Activated B cell treated with CpG ODN at 0.5 μM for 24 hours (primary cell): ENCODE data around the gene CCP110. TPM values are rescaled to one million over a fixed set of nuclear protein-coding genes. Genes with fewer than 3 reads are reported as not detected.

Source experiments
- ATAC-seq: fragments of 200-7000 bp; cut with Tn5 transposase; one replicate; pipeline ENCODE4 v1.10.0; 2021; ENCODE audit warnings: low read depth, mild to moderate bottlenecking, moderate library complexity
- CTCF ChIA-PET: fragments of 350-600 bp; sonication (Branson Sonifier 250); formaldehyde crosslinking; loops from one replicate; lab custom pipeline; 2021; ENCODE audit warnings: antibody characterized with exemption; lab: Charles Lee
- POLR2A ChIA-PET: fragments of 350-600 bp; sonication (Branson Sonifier 250); formaldehyde crosslinking; loops from one replicate; lab custom pipeline; 2021; ENCODE audit warnings: antibody characterized with exemption; lab: Charles Lee
- DNase-seq: peaks from one replicate; pipeline ENCODE4 v3.0.0; 2022
- H3K27ac Mint-ChIP-seq: one replicate; pipeline ENCODE4 v1.8.0; 2020; ENCODE audit warnings: mixed read lengths
- H3K27me3 Mint-ChIP-seq: one replicate; pipeline ENCODE4 v1.8.0; 2021; ENCODE audit warnings: mixed read lengths
- H3K36me3 Mint-ChIP-seq: one replicate; pipeline ENCODE4 v1.8.0; 2021; ENCODE audit warnings: low read depth, mixed read lengths
- H3K4me1 Mint-ChIP-seq: one replicate; pipeline ENCODE4 v1.8.0; 2021; ENCODE audit warnings: mixed read lengths
- H3K4me3 Mint-ChIP-seq: one replicate; pipeline ENCODE4 v1.8.0; 2020; ENCODE audit warnings: mild to moderate bottlenecking, mixed read lengths
- H3K9me3 Mint-ChIP-seq: one replicate; pipeline ENCODE4 v1.8.0; 2020; ENCODE audit warnings: mixed read lengths
- intact Hi-C: fragments of 100-400 bp; cut with micrococcal nuclease; formaldehyde crosslinking; loops from one replicate; pipeline ENCODE4 v1.15.1; 2024
- total RNA-seq: library from RNA; stranded (reverse); gene quantifications from 2 replicates; pipeline ENCODE4 v1.2.3, GENCODE V29; 2022
- TF ChIP-seq, protein P1 (sequence below): fragments of 200-600 bp; IDR thresholded peaks from one replicate; pipeline ENCODE4 v1.8.0; 2022; ENCODE audit warnings: antibody characterized with exemption, mild to moderate bottlenecking

Gene CCP110
- total RNA-seq, 1 donor from 2014 or later = 12.7 TPM

DNA sequence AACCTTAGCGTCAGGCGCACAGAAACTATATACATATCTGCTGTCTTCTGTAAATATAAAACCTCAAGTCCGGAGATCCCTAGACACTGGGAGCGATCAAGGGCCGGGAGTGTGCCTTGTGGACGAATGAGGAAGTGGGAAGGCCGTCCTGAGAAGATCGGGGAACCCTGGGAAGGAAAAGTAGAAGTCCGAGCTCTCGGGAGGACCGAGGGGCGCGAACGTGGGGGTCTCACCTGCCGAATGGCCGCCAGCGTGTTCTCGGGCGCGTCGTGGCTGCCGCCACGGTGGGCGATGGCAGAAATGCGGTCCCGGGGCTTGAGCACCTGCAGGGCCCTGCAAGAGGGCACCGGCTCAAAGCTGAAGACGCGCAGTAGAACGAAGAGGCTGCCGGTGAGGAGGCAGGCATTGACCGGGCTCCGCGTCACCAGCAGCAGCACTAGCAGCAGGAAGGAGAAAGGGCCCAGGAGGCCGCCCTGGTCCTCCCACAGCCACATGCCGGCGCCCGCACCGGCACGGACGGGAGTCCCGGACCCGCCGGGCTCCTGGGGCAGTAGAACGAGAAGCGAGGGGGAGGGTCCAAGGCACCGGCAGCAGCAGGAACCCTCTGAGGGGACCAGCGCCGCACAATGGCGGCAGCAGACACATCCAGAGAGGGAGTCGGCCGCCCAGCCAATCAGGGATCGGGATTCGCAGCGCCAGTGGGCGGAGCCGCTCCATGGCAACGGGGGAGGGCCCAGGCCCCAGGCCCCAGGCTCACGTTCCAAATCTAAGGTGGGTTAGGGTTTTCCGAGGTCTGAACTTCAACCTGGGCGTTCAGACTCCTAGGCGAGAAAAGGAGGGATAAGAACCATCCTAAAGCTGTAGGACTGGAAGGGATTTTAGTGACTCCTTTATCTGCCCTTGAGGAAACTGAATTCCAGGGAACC, 2.0 kb upstream of the CCP110 start, which contains the start of gene GDE1:
Gene GDE1 (minus strand): TSS at position 628 of the 926 bp plus-strand sequence. CDS start 134 bp downstream, at position 494.
- Mint-ChIP-seq H3K4me3 (peak within 1 kb of the TSS; percentile 95), H3K9me3 (no peaks in the 10 kb centered on the region), H3K27me3 (no peaks in the 10 kb centered on the region), H3K4me1 (peaks cover 43% of the 10 kb centered on the region), H3K36me3 (peaks cover 17% of the 10 kb centered on the region), H3K27ac (peak within 1 kb of the TSS; percentile 89)
- ChIA-PET POLR2A (interaction anchor here (0.7 to 1.1 kb wide), 3 partner anchors 34 to 428 kb away, joined by 3 to 12 read pairs (median 6); partner anchors contain the start of gene VPS35L), CTCF (no interaction called here)
- TF ChIP-seq, protein P1, sequence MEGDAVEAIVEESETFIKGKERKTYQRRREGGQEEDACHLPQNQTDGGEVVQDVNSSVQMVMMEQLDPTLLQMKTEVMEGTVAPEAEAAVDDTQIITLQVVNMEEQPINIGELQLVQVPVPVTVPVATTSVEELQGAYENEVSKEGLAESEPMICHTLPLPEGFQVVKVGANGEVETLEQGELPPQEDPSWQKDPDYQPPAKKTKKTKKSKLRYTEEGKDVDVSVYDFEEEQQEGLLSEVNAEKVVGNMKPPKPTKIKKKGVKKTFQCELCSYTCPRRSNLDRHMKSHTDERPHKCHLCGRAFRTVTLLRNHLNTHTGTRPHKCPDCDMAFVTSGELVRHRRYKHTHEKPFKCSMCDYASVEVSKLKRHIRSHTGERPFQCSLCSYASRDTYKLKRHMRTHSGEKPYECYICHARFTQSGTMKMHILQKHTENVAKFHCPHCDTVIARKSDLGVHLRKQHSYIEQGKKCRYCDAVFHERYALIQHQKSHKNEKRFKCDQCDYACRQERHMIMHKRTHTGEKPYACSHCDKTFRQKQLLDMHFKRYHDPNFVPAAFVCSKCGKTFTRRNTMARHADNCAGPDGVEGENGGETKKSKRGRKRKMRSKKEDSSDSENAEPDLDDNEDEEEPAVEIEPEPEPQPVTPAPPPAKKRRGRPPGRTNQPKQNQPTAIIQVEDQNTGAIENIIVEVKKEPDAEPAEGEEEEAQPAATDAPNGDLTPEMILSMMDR = no peak
- intact Hi-C loops = loop anchor here (1.0 to 5.0 kb wide), 8 partner anchors 8 to 1219 kb away; partner anchors contain the start of genes IQCK, KNOP1, SMG1 and THUMPD1
- peak; percentile 78 for ATAC-seq
- peak; percentile 88 for DNase-seq

DNA sequence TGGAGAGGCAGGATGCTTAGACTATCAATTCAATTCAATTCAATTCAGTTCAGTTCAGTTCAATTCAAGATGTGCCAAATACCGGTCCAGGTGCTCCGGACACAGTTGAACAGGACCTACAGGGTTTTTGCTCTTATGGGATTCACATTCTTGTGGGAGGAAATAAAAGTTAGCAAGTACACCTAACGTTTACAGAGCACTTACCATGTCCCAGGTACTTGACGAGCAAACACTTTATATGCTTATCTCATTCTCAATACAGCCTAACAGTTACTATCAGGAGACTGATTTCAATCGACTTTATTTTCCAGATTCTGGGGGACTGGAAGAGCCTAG, 1.4 kb upstream of the CCP110 start:
- CTCF ChIA-PET = no interaction called here
- peaks cover 43% of the 10 kb centered on the region for H3K4me1 Mint-ChIP-seq

DNA sequence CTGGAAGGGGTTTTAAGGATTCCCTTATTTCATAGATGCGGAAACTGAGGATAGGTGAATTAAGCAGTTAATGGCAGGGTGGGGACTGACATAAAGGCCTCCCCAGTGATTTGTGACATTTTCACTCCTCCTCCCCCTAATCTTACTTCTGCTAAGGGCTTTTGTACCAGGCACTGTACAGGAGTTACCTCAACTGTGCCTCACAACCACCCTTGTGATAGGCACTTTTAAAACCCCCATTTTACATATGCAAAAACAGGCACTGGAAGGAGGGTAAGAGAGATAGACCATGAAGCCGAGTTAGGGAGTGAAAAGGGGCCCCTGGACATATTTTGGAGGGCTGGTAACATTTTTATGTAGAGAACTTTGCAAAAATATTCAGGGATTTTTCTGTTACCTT, 982 bp upstream of the CCP110 start:
- TF ChIP-seq, protein P1 = no peak
- peaks cover 43% of the 10 kb centered on the region for H3K4me1 Mint-ChIP-seq
- intact Hi-C loops = loop anchor here (1.0 to 5.0 kb wide), 9 partner anchors 36 to 1218 kb away; partner anchors contain the start of genes ARL6IP1, COQ7, IQCK and KNOP1
- ATAC-seq = no peak
- peak overlapping the region; percentile 89 for H3K27ac Mint-ChIP-seq
- H3K27me3 Mint-ChIP-seq = no peaks in the 10 kb centered on the region
- POLR2A ChIA-PET = interaction anchor here (1.1 to 2.8 kb wide), 2 partner anchors 32 to 429 kb away, joined by 12 to 52 read pairs; partner anchors contain the start of gene VPS35L
- CTCF ChIA-PET = no interaction called here
- DNase-seq = no peak
- H3K36me3 Mint-ChIP-seq = peaks cover 8% of the 10 kb centered on the region
- H3K4me3 Mint-ChIP-seq = no peak overlapping the region
- H3K9me3 Mint-ChIP-seq = no peaks in the 10 kb centered on the region

More for the DNA sequence above, 1.4 kb upstream of the CCP110 start:
- ATAC-seq (no peak), DNase-seq (no peak)
- Mint-ChIP-seq H3K27me3 (no peaks in the 10 kb centered on the region), H3K9me3 (no peaks in the 10 kb centered on the region), H3K27ac (peak overlapping the region; percentile 89), H3K4me3 (peak overlapping the region; percentile 95), H3K36me3 (peaks cover 11% of the 10 kb centered on the region)
- TF ChIP-seq, protein P1 = no peak
- intact Hi-C loops = loop anchor here (2.0 to 5.0 kb wide), 7 partner anchors 36 to 1218 kb away; partner anchors contain the start of genes IQCK, KNOP1, SMG1 and THUMPD1
- POLR2A ChIA-PET = interaction anchor here (1.1 kb wide), 1 partner anchor 428 kb away, joined by 12 read pairs; no protein-coding TSS in a partner anchor

DNA sequence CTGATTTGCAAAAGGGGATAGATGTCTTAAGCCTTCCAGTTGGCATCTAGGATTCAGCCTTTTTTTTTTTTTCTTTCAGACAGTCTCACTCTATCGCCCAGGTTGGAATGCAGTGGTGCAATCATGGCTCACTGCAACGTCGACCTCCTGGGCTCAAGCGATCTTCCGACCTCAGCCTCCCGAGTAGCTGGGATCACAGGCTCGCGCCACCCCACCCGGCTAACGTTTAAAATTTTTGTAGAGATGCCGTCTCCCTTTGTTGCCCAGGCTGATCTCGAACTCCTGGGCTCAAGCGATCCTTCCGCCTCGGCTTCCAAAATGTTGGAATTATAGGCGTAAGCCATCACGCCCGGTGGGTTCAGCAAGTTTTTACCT, 571 bp upstream of the CCP110 start:
- peaks cover 43% of the 10 kb centered on the region for H3K4me1 Mint-ChIP-seq
- intact Hi-C loops = loop anchor here (1.0 to 5.0 kb wide), 9 partner anchors 36 to 1218 kb away; partner anchors contain the start of genes ARL6IP1, COQ7, IQCK and KNOP1
- peaks cover 9% of the 10 kb centered on the region for H3K36me3 Mint-ChIP-seq
- no peak for DNase-seq
- no peaks in the 10 kb centered on the region for H3K9me3 Mint-ChIP-seq
- ChIA-PET CTCF (interaction anchor here (0.6 to 1.0 kb wide), 2 partner anchors 26 to 32 kb away, joined by 3 read pairs; partner anchors contain the start of gene VPS35L), POLR2A (interaction anchor here (0.6 to 2.8 kb wide), 6 partner anchors 11 to 733 kb away, joined by 3 to 52 read pairs (median 5); partner anchors contain the start of genes ARL6IP1, COQ7, RPS15A and VPS35L)
- TF ChIP-seq, protein P1 = no peak
- no peak for ATAC-seq
- H3K4me3 Mint-ChIP-seq = no peak overlapping the region
- no peak overlapping the region for H3K27ac Mint-ChIP-seq
- no peaks in the 10 kb centered on the region for H3K27me3 Mint-ChIP-seq
